GM12878 (cell line): ENCODE data around the gene EGFR. TPM values are rescaled to one million over a fixed set of nuclear protein-coding genes. Genes with fewer than 3 reads are reported as not detected.

Experiments
- ATAC-seq: fragments of 200-7000 bp; cut with Tn5 transposase; 3 replicates; pipeline ENCODE4 v1.9.1; 2020; ENCODE audit warnings: mild to moderate bottlenecking, moderate library complexity
- BruUV-seq: library from RNA; stranded (reverse); fragments of 400-500 nt; replicated peaks from 2 replicates; lab custom pipeline; 2021; lab: Mats Ljungman, UMichigan
- CTCF ChIA-PET: fragments of 300-600 bp; sonication (Branson Sonifier 250); formaldehyde crosslinking; extraction: SDS; loops from one replicate; lab custom pipeline; 2021; ENCODE audit warnings: inconsistent platforms; lab: Yijun Ruan, JAX
- POLR2A ChIA-PET: fragments of 350-600 bp; formaldehyde crosslinking; extraction: SDS; loops from one replicate; lab custom pipeline; 2021; ENCODE audit warnings: inconsistent platforms; lab: Charles Lee
- RAD21 ChIA-PET: fragments of 300-600 bp; sonication (Branson Sonifier 250); formaldehyde crosslinking; loops from one replicate; lab custom pipeline; 2023; ENCODE audit warnings: antibody characterized with exemption; ENCODE audit not compliant: unreplicated experiment; lab: Charles Lee
- SMC1A ChIA-PET: fragments of 300-600 bp; sonication (Branson Sonifier 250); formaldehyde crosslinking; loops from one replicate; lab custom pipeline; 2023; ENCODE audit not compliant: unreplicated experiment, uncharacterized antibody; lab: Charles Lee
- DNase-seq: peaks from one replicate; pipeline ENCODE4 v3.0.0-alpha.2; 2011; ENCODE audit warnings: low read depth, low spot score
- FAIRE-seq: peaks from 3 replicates; lab custom pipeline; 2011; peaks lifted over from hg19 to GRCh38; lab: Jason Lieb, UNC
- H2AFZ ChIP-seq: 2 replicates; pipeline ENCODE4 v1.6.0; 2011; ENCODE audit warnings: low read depth, low read length, control low read depth; ENCODE audit not compliant: control insufficient read depth
- H3K27ac ChIP-seq: 2 replicates; pipeline ENCODE4 v1.5.1; 2011; ENCODE audit warnings: control low read depth; ENCODE audit not compliant: control insufficient read depth, insufficient read depth
- H3K27me3 ChIP-seq, 2 experiments: replicated peaks in 1 of 2; 2 replicates each; pipeline versions ENCODE4 v1.6.0 to v1.6.1; 2011; ENCODE audit warnings: low read length in 1 of 2; ENCODE audit not compliant: control insufficient read depth in 2 of 2, insufficient read depth in 2 of 2
- H3K36me3 ChIP-seq, 2 experiments: 2 replicates each; pipeline ENCODE4 v1.5.1; 2011; ENCODE audit warnings: low read length in 1 of 2; ENCODE audit not compliant: control insufficient read depth in 2 of 2, insufficient read depth in 2 of 2
- H3K4me1 ChIP-seq: 2 replicates; pipeline ENCODE4 v1.6.1; 2011; ENCODE audit warnings: mild to moderate bottlenecking, low read length, moderate library complexity, mixed read lengths; ENCODE audit not compliant: control insufficient read depth, insufficient read depth
- H3K4me2 ChIP-seq: 2 replicates; pipeline ENCODE4 v1.6.0; 2011; ENCODE audit warnings: control low read depth; ENCODE audit not compliant: control insufficient read depth, insufficient read depth
- H3K4me3 ChIP-seq: fragments of 200-600 bp; sonication (generic); 2 replicates; pipeline ENCODE4 v1.5.1; 2016
- H3K79me2 ChIP-seq: 2 replicates; pipeline ENCODE4 v1.6.0; 2011; ENCODE audit warnings: low read length; ENCODE audit not compliant: control insufficient read depth, insufficient read depth
- H3K9ac ChIP-seq: 2 replicates; pipeline ENCODE4 v1.8.0; 2011; ENCODE audit warnings: low read length, control low read depth, mixed read lengths; ENCODE audit not compliant: control insufficient read depth, insufficient read depth
- H3K9me3 ChIP-seq: replicated peaks from 3 replicates; pipeline ENCODE4 v1.5.1; 2011; ENCODE audit warnings: mild to moderate bottlenecking, low read length; ENCODE audit not compliant: control insufficient read depth, insufficient read depth
- H4K20me1 ChIP-seq: 2 replicates; pipeline ENCODE4 v1.6.0; 2011; ENCODE audit not compliant: control insufficient read depth, insufficient read depth
- ESRRA ChIP-seq: IDR thresholded peaks from 2 replicates; pipeline ENCODE4 v1.6.1; 2012; ENCODE audit warnings: mild to moderate bottlenecking, low read length, improper control_type of control experiment
- FOS ChIP-seq: IDR thresholded peaks from 3 replicates; pipeline ENCODE4 v1.6.1; 2011; ENCODE audit warnings: borderline replicate concordance; ENCODE audit not compliant: insufficient read length; ENCODE audit errors: extremely low read depth
- JUNB ChIP-seq: IDR thresholded peaks from 2 replicates; pipeline ENCODE4 v1.6.1; 2016; ENCODE audit warnings: antibody characterized with exemption, mild to moderate bottlenecking
- KAT2A ChIP-seq: conservative IDR thresholded peaks from 2 replicates; pipeline ENCODE4 v1.6.1; 2011; ENCODE audit warnings: low read depth, low read length; ENCODE audit not compliant: control insufficient read depth
- LARP7 ChIP-seq: fragments of 450-650 bp; IDR thresholded peaks from 2 replicates; pipeline ENCODE4 v1.6.1; 2017; ENCODE audit warnings: mild to moderate bottlenecking
- NBN ChIP-seq: fragments of 450-650 bp; IDR thresholded peaks from 2 replicates; pipeline ENCODE4 v1.6.1; 2016
- PML ChIP-seq: IDR thresholded peaks from 2 replicates; pipeline ENCODE4 v1.6.1; 2012; ENCODE audit warnings: low read length, inconsistent platforms
- RELA ChIP-seq: fragments of 450-650 bp; IDR thresholded peaks from 2 replicates; pipeline ENCODE4 v1.8.0; 2014; ENCODE audit warnings: borderline replicate concordance; ENCODE audit not compliant: partially characterized antibody
- SMC3 ChIP-seq: IDR thresholded peaks from 2 replicates; pipeline ENCODE4 v1.6.1; 2011; ENCODE audit warnings: low read length, improper control_type of control experiment, borderline replicate concordance
- SP1 ChIP-seq: IDR thresholded peaks from one replicate; pipeline ENCODE4 v1.6.1; 2011; ENCODE audit warnings: low read depth, low read length
- STAT3 ChIP-seq: IDR thresholded peaks from 2 replicates; pipeline ENCODE4 v1.6.1; 2011; ENCODE audit warnings: low read depth, low read length, improper control_type of control experiment
- ZNF207 ChIP-seq: fragments of 450-650 bp; IDR thresholded peaks from 2 replicates; pipeline ENCODE4 v1.6.1; 2014; ENCODE audit warnings: antibody characterized with exemption, mild to moderate bottlenecking, borderline replicate concordance
- ZNF217 ChIP-seq: fragments of 450-650 bp; IDR thresholded peaks from 2 replicates; pipeline ENCODE4 v1.6.1; 2017; ENCODE audit warnings: antibody characterized with exemption, mild to moderate bottlenecking
- WGBS: methylation state at CpG from one replicate; pipeline ENCODE4 v1.1.6; 2016; ENCODE audit warnings: low lambda C conversion rate; ENCODE audit not compliant: insufficient replicate concordance, insufficient coverage; ENCODE audit errors: missing lambda C conversion rate; 5-methylcytosine and 5-hydroxymethylcytosine counted together
- in situ Hi-C: fragments of 300-500 bp; cut with MboI; formaldehyde crosslinking; loops from 9 replicates; pipeline ENCODE4 v1.14.3; 2018; ENCODE audit warnings: mixed read lengths
- intact Hi-C: fragments of 100-400 bp; cut with micrococcal nuclease; formaldehyde crosslinking; loops from one replicate; pipeline ENCODE4 v1.14.2; 2022; ENCODE audit not compliant: unreplicated experiment
- polyA plus RNA-seq, 11 experiments: library from polyadenylated mRNA; depleted of rRNA in 4 of 11; unstranded in 6 of 11; stranded (reverse) in 5 of 11; fragments of >200 nt; fragmentation: Nextera tagmentation in 4 of 11; fragmentation: Illumina TruSeq in 1 of 11; extraction: Ambion mirVana in 4 of 11; extraction: Trizol in 1 of 11; gene quantifications; 1 replicate in 1 of 11; 2 replicates in 10 of 11; pipeline versions ENCODE4 v1.2.1 to v1.2.3, GENCODE V29; 2011 to 2016; ENCODE audit warnings: inconsistent platforms in 2 of 11, missing spikeins in 2 of 11, low read depth in 1 of 11
- total RNA-seq, 4 experiments: library from RNA; depleted of rRNA in 3 of 4; stranded (reverse); fragments of >200 nt in 3 of 4; fragmentation: Illumina TruSeq in 1 of 4; extraction: Trizol in 1 of 4; gene quantifications; 2 replicates each; pipeline versions ENCODE4 v1.2.1 to v1.2.3, GENCODE V29; 2013 to 2021
- TF ChIP-seq, protein P1 (sequence below): IDR thresholded peaks from 2 replicates; pipeline ENCODE4 v1.6.1; 2012; ENCODE audit warnings: mild to moderate bottlenecking, low read depth, low read length
- TF ChIP-seq, protein P2 (sequence below): IDR thresholded peaks from 2 replicates; pipeline ENCODE4 v1.6.1; 2011; ENCODE audit warnings: mild to moderate bottlenecking, low read depth, low read length, moderate library complexity; ENCODE audit not compliant: insufficient replicate concordance
- TF ChIP-seq, protein P3 (sequence below): IDR thresholded peaks from 2 replicates; pipeline ENCODE4 v1.6.1; 2011; ENCODE audit warnings: borderline replicate concordance, low read depth, mild to moderate bottlenecking, moderate library complexity, mixed read lengths, low read length; ENCODE audit not compliant: insufficient read depth; ENCODE audit errors: extremely low read length
- TF ChIP-seq, protein P4 (sequence below): fragments of 450-650 bp; IDR thresholded peaks from 2 replicates; pipeline ENCODE4 v1.6.1; 2014; ENCODE audit warnings: mild to moderate bottlenecking
- TF ChIP-seq, protein P5 (sequence below): fragments of 150-350 bp; IDR thresholded peaks from 2 replicates; pipeline ENCODE4 v1.6.1; 2014; ENCODE audit warnings: mild to moderate bottlenecking, low read depth, low read length

The EGFR gene
- total and polyA plus RNA-seq, 10 of the 15 experiments (the other 5 are each of a cell fraction or from before 2014, with no cell fraction given) = 0.01 to 0.31 TPM; not detected in 8

DNA sequence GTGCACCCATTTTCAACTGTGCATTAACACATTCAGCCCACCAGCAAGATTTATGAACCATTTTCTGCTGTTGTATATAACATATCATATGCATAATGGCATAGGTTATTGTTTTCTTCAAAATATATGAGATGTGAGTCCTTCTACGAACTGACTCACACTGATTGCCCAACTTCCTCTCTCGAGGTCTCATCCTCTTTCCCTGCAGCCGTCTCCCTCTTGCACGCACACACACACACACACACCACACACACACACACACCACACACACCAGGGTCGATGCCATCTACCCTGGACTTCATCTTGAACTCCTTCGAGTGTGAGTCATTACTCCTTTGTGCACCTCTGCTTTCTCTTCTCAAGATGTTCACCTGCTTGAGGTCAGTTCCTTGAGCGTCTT, 36.7 kb downstream of the EGFR start:
- DNase-seq (no peak), FAIRE-seq (no peak), ATAC-seq (no peak)
- no peak overlapping the region for H2AFZ ChIP-seq
- TF ChIP-seq PML = no peak
- no peak for TF ChIP-seq ESRRA
- TF ChIP-seq JUNB = no peak
- no peak for TF ChIP-seq NBN
- TF ChIP-seq SP1 = no peak
- TF ChIP-seq RELA = no peak
- no peak for TF ChIP-seq STAT3
- no peak for TF ChIP-seq ZNF217
- TF ChIP-seq, protein P1, sequence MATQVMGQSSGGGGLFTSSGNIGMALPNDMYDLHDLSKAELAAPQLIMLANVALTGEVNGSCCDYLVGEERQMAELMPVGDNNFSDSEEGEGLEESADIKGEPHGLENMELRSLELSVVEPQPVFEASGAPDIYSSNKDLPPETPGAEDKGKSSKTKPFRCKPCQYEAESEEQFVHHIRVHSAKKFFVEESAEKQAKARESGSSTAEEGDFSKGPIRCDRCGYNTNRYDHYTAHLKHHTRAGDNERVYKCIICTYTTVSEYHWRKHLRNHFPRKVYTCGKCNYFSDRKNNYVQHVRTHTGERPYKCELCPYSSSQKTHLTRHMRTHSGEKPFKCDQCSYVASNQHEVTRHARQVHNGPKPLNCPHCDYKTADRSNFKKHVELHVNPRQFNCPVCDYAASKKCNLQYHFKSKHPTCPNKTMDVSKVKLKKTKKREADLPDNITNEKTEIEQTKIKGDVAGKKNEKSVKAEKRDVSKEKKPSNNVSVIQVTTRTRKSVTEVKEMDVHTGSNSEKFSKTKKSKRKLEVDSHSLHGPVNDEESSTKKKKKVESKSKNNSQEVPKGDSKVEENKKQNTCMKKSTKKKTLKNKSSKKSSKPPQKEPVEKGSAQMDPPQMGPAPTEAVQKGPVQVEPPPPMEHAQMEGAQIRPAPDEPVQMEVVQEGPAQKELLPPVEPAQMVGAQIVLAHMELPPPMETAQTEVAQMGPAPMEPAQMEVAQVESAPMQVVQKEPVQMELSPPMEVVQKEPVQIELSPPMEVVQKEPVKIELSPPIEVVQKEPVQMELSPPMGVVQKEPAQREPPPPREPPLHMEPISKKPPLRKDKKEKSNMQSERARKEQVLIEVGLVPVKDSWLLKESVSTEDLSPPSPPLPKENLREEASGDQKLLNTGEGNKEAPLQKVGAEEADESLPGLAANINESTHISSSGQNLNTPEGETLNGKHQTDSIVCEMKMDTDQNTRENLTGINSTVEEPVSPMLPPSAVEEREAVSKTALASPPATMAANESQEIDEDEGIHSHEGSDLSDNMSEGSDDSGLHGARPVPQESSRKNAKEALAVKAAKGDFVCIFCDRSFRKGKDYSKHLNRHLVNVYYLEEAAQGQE = no peak
- TF ChIP-seq SMC3 = no peak
- TF ChIP-seq ZNF207 = no peak
- TF ChIP-seq, protein P2, sequence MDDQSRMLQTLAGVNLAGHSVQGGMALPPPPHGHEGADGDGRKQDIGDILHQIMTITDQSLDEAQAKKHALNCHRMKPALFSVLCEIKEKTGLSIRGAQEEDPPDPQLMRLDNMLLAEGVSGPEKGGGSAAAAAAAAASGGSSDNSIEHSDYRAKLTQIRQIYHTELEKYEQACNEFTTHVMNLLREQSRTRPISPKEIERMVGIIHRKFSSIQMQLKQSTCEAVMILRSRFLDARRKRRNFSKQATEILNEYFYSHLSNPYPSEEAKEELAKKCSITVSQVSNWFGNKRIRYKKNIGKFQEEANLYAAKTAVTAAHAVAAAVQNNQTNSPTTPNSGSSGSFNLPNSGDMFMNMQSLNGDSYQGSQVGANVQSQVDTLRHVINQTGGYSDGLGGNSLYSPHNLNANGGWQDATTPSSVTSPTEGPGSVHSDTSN = no peak
- TF ChIP-seq, protein P3, sequence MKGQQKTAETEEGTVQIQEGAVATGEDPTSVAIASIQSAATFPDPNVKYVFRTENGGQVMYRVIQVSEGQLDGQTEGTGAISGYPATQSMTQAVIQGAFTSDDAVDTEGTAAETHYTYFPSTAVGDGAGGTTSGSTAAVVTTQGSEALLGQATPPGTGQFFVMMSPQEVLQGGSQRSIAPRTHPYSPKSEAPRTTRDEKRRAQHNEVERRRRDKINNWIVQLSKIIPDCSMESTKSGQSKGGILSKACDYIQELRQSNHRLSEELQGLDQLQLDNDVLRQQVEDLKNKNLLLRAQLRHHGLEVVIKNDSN = no peak
- TF ChIP-seq, protein P4, sequence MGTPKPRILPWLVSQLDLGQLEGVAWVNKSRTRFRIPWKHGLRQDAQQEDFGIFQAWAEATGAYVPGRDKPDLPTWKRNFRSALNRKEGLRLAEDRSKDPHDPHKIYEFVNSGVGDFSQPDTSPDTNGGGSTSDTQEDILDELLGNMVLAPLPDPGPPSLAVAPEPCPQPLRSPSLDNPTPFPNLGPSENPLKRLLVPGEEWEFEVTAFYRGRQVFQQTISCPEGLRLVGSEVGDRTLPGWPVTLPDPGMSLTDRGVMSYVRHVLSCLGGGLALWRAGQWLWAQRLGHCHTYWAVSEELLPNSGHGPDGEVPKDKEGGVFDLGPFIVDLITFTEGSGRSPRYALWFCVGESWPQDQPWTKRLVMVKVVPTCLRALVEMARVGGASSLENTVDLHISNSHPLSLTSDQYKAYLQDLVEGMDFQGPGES = no peak
- TF ChIP-seq KAT2A = no peak
- no peak for TF ChIP-seq LARP7
- TF ChIP-seq, protein P5, sequence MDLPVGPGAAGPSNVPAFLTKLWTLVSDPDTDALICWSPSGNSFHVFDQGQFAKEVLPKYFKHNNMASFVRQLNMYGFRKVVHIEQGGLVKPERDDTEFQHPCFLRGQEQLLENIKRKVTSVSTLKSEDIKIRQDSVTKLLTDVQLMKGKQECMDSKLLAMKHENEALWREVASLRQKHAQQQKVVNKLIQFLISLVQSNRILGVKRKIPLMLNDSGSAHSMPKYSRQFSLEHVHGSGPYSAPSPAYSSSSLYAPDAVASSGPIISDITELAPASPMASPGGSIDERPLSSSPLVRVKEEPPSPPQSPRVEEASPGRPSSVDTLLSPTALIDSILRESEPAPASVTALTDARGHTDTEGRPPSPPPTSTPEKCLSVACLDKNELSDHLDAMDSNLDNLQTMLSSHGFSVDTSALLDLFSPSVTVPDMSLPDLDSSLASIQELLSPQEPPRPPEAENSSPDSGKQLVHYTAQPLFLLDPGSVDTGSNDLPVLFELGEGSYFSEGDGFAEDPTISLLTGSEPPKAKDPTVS = no peak
- TF ChIP-seq FOS = no peak
- no peak overlapping the region for H3K9ac ChIP-seq
- WGBS = 33% methylated on average over 6 of the region's 7 CpGs
- no peak overlapping the region for H3K27ac ChIP-seq
- no peak overlapping the region for H3K4me2 ChIP-seq
- ChIA-PET RAD21 (no interaction called here), CTCF (no interaction called here), POLR2A (no interaction called here), SMC1A (no interaction called here)
- H3K27me3 ChIP-seq = no peaks in the 10 kb centered on the region; a peak in 1 of 4 replicates
- no peaks in the 10 kb centered on the region for H3K9me3 ChIP-seq
- in situ Hi-C loops = no loop called here
- H3K79me2 ChIP-seq = no peaks in the 10 kb centered on the region
- no peaks in the 10 kb centered on the region for H3K4me1 ChIP-seq
- intact Hi-C loops = no loop called here
- BruUV-seq = no TSS peak
- H3K36me3 ChIP-seq = no peaks in the 10 kb centered on the region
- no peaks in the 10 kb centered on the region for H4K20me1 ChIP-seq
- no peak overlapping the region for H3K4me3 ChIP-seq
